Coronary artery (tissue), 2 donors: ENCODE data around the gene MYO5C.

Source experiments
- DNase-seq: peaks from one replicate; pipeline ENCODE4 v3.0.0-alpha.2; 2017; ENCODE audit warnings: low spot score
- H3K27ac ChIP-seq, 2 donors: fragments of 200-600 bp; sonication (generic); one replicate each; pipeline ENCODE4 v1.5.1; 2016 to 2019
- H3K4me3 ChIP-seq: fragments of 200-600 bp; sonication (generic); 2 replicates; pipeline ENCODE4 v1.5.1; 2016; ENCODE audit warnings: mild to moderate bottlenecking, moderate library complexity
- CTCF ChIP-seq: fragments of 200-600 bp; sonication (generic); IDR thresholded peaks from one replicate; pipeline ENCODE4 v1.5.1; 2019; ENCODE audit warnings: antibody characterized with exemption

The MYO5C gene

GRCh38 chr15:52150043-52150825, 145.4 kb downstream of the MYO5C start:
- TF ChIP-seq CTCF = no peak
- DNase-seq = no peak
- Histone ChIP-seq H3K4me3 (no peak overlapping the region), H3K27ac (no peak overlapping the region)

- Histone ChIP-seq H3K4me3 (no peak overlapping the region), H3K27ac (no peak overlapping the region)
- no peak for DNase-seq
- no peak for TF ChIP-seq CTCF
These were observed 147.2 kb downstream of the MYO5C start for GRCh38 chr15:52148403-52148802.

GRCh38 chr15:52146776-52147175, 148.8 kb downstream of the MYO5C start:
- no peak overlapping the region for H3K4me3 ChIP-seq
- no peak for TF ChIP-seq CTCF
- DNase-seq = no peak
- no peak overlapping the region for H3K27ac ChIP-seq

- no peak overlapping the region for H3K27ac ChIP-seq
- no peak overlapping the region for H3K4me3 ChIP-seq
- TF ChIP-seq CTCF = no peak
- DNase-seq = no peak
These were observed 149.3 kb downstream of the MYO5C start for GRCh38 chr15:52146261-52146660.

- no peak for TF ChIP-seq CTCF
These were observed 150.9 kb downstream of the MYO5C start for GRCh38 chr15:52144656-52145178.

GRCh38 chr15:52143873-52144272, 151.7 kb downstream of the MYO5C start:
- TF ChIP-seq CTCF = no peak
- H3K4me3 ChIP-seq = no peak overlapping the region
- no peak for DNase-seq
- no peak overlapping the region for H3K27ac ChIP-seq

More at GRCh38 chr15:52144656-52145178, 150.9 kb downstream of the MYO5C start:
- no peak for DNase-seq
- no peak overlapping the region for H3K27ac ChIP-seq
- no peak overlapping the region for H3K4me3 ChIP-seq
